Body of pancreas (tissue), 4 donors: Measurements from ENCODE around the gene PTPN14. TPM values are rescaled to one million over a fixed set of nuclear protein-coding genes. Genes with fewer than 3 reads are reported as not detected.

ENCODE experiments used
- ATAC-seq: fragments of 150-250 bp; one replicate; pipeline ENCODE4 v1.9.1; 2016
- DNase-seq, 4 donors: peaks; one replicate each; pipeline ENCODE4 v3.0.0-alpha.2; 2019
- H3K27ac ChIP-seq, 4 donors: fragments of 200-600 bp; sonication (generic); 1 replicate in 3 of 4; 2 replicates in 1 of 4; pipeline versions ENCODE4 v1.5.1 to v1.6.1; 2016 to 2019; ENCODE audit warnings: mild to moderate bottlenecking in 1 of 4, mixed read lengths in 1 of 4, moderate library complexity in 1 of 4
- H3K27me3 ChIP-seq, 2 donors: fragments of 200-600 bp; sonication (generic); one replicate each; pipeline ENCODE4 v1.6.0; 2016; ENCODE audit warnings: mild to moderate bottlenecking in 1 of 2
- H3K36me3 ChIP-seq, 2 donors: fragments of 200-600 bp; sonication (generic); replicated peaks in 1 of 2; 2 replicates each; pipeline ENCODE4 v1.5.1; 2016; ENCODE audit warnings: low read depth in 2 of 2; ENCODE audit not compliant: insufficient read depth in 1 of 2
- H3K4me1 ChIP-seq: fragments of 200-600 bp; sonication (generic); one replicate; pipeline ENCODE4 v1.6.0; 2016
- H3K4me3 ChIP-seq, 2 donors: fragments of 200-600 bp; sonication (generic); 1 replicate in 1 of 2; 2 replicates in 1 of 2; pipeline ENCODE4 v1.5.1; 2016 to 2019
- H3K9me3 ChIP-seq, 3 donors: fragments of 200-600 bp; sonication (generic); 1 replicate in 2 of 3; 2 replicates in 1 of 3; pipeline ENCODE4 v1.5.1; 2016
- CTCF ChIP-seq, 7 experiments: fragments of 450-650 bp in 4 of 7; fragments of 200-600 bp in 3 of 7; sonication (generic) in 3 of 7; IDR thresholded peaks; one replicate each; pipeline ENCODE4 v1.5.1; 2016 to 2019; ENCODE audit warnings: antibody characterized with exemption in 7 of 7
- POLR2A ChIP-seq, 3 donors: fragments of 450-650 bp; IDR thresholded peaks; one replicate each; pipeline ENCODE4 v1.6.1; 2016; ENCODE audit warnings: antibody characterized with exemption in 3 of 3, mild to moderate bottlenecking in 2 of 3
- WGBS, 2 donors: methylation state at CpG; one replicate each; pipeline ENCODE4 v1.1.5; 2017; 5-methylcytosine and 5-hydroxymethylcytosine counted together
- intact Hi-C: fragments of 100-400 bp; cut with DNase I; formaldehyde crosslinking; loops from one replicate; pipeline ENCODE4 v1.15.1; 2023
- total RNA-seq, 2 donors: library from RNA; depleted of rRNA; stranded (reverse); fragments of >200 nt; gene quantifications; one replicate each; pipeline ENCODE4 v1.1.0, GENCODE V29; 2016

The PTPN14 gene
- total RNA-seq, 2 donors from 2014 or later: 10.5 to 18.7 TPM

GRCh38 chr1:214440219-214440965 is 111.0 kb downstream of the PTPN14 start:
- H3K9me3 ChIP-seq: no peaks in the 10 kb centered on the region
- no peak for DNase-seq
- WGBS, 2 donors: 39 to 52% methylated on average over 4 of the region's 4 CpGs
- intact Hi-C loops: no loop called here
- no peaks in the 10 kb centered on the region for H3K27me3 ChIP-seq
- no peak overlapping the region for H3K4me3 ChIP-seq
- H3K36me3 ChIP-seq: no peaks in the 10 kb centered on the region
- TF ChIP-seq POLR2A (IDR thresholded peaks at IDR 0.05): no peak
- TF ChIP-seq CTCF (IDR thresholded peaks at IDR 0.05): no peak
- H3K4me1 ChIP-seq: peaks cover 35% of the 10 kb centered on the region
- ATAC-seq: no peak
- H3K27ac ChIP-seq: peak overlapping the region; percentile 88 to 90 (median 89)

GRCh38 chr1:214439352-214440119 is 111.9 kb downstream of the PTPN14 start:
- peak in 2 of 3 donors; percentile 38 to 51 for TF ChIP-seq POLR2A (IDR thresholded peaks at IDR 0.05)
- TF ChIP-seq CTCF (IDR thresholded peaks at IDR 0.05): no peak
- no peaks in the 10 kb centered on the region for H3K27me3 ChIP-seq
- H3K4me3 ChIP-seq: no peak overlapping the region
- intact Hi-C loops: no loop called here
- peak; percentile 98 for ATAC-seq
- WGBS, 2 donors: 4 to 12% methylated on average over 12 of the region's 12 CpGs
- peak overlapping the region; percentile 88 to 90 (median 89) for H3K27ac ChIP-seq
- peak; percentile 71 to 90 (median 82) for DNase-seq
- peaks cover 35% of the 10 kb centered on the region for H3K4me1 ChIP-seq
- H3K9me3 ChIP-seq: no peaks in the 10 kb centered on the region
- no peaks in the 10 kb centered on the region for H3K36me3 ChIP-seq

- ATAC-seq (no peak), DNase-seq (no peak)
- 90 to 92% methylated on average over 2 of the region's 2 CpGs for WGBS, 2 donors
- Histone ChIP-seq H3K27me3 (no peaks in the 10 kb centered on the region), H3K4me3 (no peak overlapping the region), H3K9me3 (no peaks in the 10 kb centered on the region), H3K27ac (peak overlapping the region; percentile 56 to 90 (median 88)), H3K36me3 (no peaks in the 10 kb centered on the region), H3K4me1 (peaks cover 35% of the 10 kb centered on the region)
- intact Hi-C loops: no loop called here
- TF ChIP-seq CTCF (IDR thresholded peaks at IDR 0.05): no peak
- TF ChIP-seq POLR2A (IDR thresholded peaks at IDR 0.05): no peak
Measured at GRCh38 chr1:214438530-214438929, 112.9 kb downstream of the PTPN14 start.

- 85 to 89% methylated on average over 6 of the region's 6 CpGs for WGBS, 2 donors
- H3K27me3 ChIP-seq: no peaks in the 10 kb centered on the region
- H3K9me3 ChIP-seq: no peaks in the 10 kb centered on the region
- no peak overlapping the region for H3K4me3 ChIP-seq
- H3K27ac ChIP-seq: peak overlapping the region in 2 of 4 donors; percentile 56 to 90
- intact Hi-C loops: no loop called here
- DNase-seq (no peak), ATAC-seq (no peak)
- no peaks in the 10 kb centered on the region for H3K36me3 ChIP-seq
- TF ChIP-seq POLR2A (IDR thresholded peaks at IDR 0.05) (no peak), CTCF (IDR thresholded peaks at IDR 0.05) (no peak)
- peaks cover 35% of the 10 kb centered on the region for H3K4me1 ChIP-seq
Measured at GRCh38 chr1:214438075-214438474, 113.3 kb downstream of the PTPN14 start.
